K562 (cell line): ENCODE results near the gene PITPNC1. TPM values are rescaled to one million over a fixed set of nuclear protein-coding genes. Genes with fewer than 3 reads are reported as not detected.

ENCODE experiments used
- microRNA counts: library from miRNA; unstranded; fragments of <30 nt; microRNA quantifications from one replicate; lab custom pipeline; 2016
- microRNA-seq: library from miRNA; unstranded; fragments of <30 nt; microRNA quantifications from one replicate; pipeline ENCODE4, GENCODE V29; 2018; ENCODE audit warnings: borderline microRNAs expressed
- polyA plus RNA-seq, 8 experiments: library from polyadenylated mRNA; depleted of rRNA in 4 of 8; stranded (reverse) in 5 of 8; unstranded in 3 of 8; fragments of >200 nt; fragmentation: Nextera tagmentation in 2 of 8; fragmentation: Illumina TruSeq in 1 of 8; extraction: Ambion mirVana in 2 of 8; extraction: Trizol in 1 of 8; gene quantifications; 2 replicates each; pipeline versions ENCODE4 v1.2.1 to v1.2.3, GENCODE V29; 2011 to 2014; ENCODE audit warnings: inconsistent platforms in 1 of 8, missing spikeins in 1 of 8
- small RNA-seq: library from RNA; depleted of rRNA; stranded (forward); fragments of <200 nt; gene quantifications from one replicate; pipeline ENCODE3, GENCODE V24; 2014
- total RNA-seq, 7 experiments: library from RNA; depleted of rRNA in 6 of 7; stranded (reverse); fragments of >200 nt in 6 of 7; fragmentation: Illumina TruSeq in 2 of 7; extraction: Trizol in 2 of 7; gene quantifications; 2 replicates each; pipeline versions ENCODE4 v1.2.1 to v1.2.3, GENCODE V29; 2011 to 2021; ENCODE audit warnings: low replicate concordance in 1 of 7

The PITPNC1 gene
- total and polyA plus RNA-seq, 9 of the 15 experiments (the other 6 are each of a cell fraction or from before 2014, with no cell fraction given) = 0.11 to 1.1 (median 0.65) TPM

MicroRNAs within 50 kb of the gene (microRNA counts, 767-probe panel; counts per million panel counts)
- microRNA hsa-miR-548aa (lab: Ali Mortazavi, UCI) (3,890 counts per million, percentile 80 among the panel's probes with 10 or more counts), microRNA hsa-miR-548d-3p (lab: Ali Mortazavi, UCI) (3,033 counts per million, percentile 69 among the panel's probes with 10 or more counts), microRNA hsa-miR-548d-5p (lab: Ali Mortazavi, UCI) (2,073 counts per million, percentile 54 among the panel's probes with 10 or more counts)

Small RNA genes lying within 50 kb of the gene (microRNA-seq; reads per million reads assigned to microRNA genes)
- gene MIR548AA2 = not detected
- gene MIR548D2 = not detected

Small RNA genes lying within 50 kb of the gene (small RNA-seq; reads per million reads assigned to genes)
- gene MIR548AA2 (not detected), gene MIR548D2 (not detected), gene RF00019 (not detected), gene RN7SL756P (not detected), gene SNORA38B (1.4 reads per million, percentile 72 among the genes with 10 or more reads in this experiment)

Other genes with a start within 250 kb of the PITPNC1 start
- 12.9 and 18.6 TPM in 2 replicates for gene HELZ, start 132.1 kb upstream of the PITPNC1 start, total RNA-seq (2014; rRNA removed)
- 34.2 and 39.6 TPM in 2 replicates for gene HELZ, start 132.1 kb upstream of the PITPNC1 start, total RNA-seq (2014; rRNA removed; fragmentation: Illumina TruSeq; extraction: Trizol)
- gene HELZ, start 132.1 kb upstream of the PITPNC1 start, total RNA-seq (2015; rRNA removed; fragmentation: Illumina TruSeq; extraction: Trizol) = 24.0 and 25.1 TPM in 2 replicates
- 39.8 TPM in 2 replicates for gene HELZ, start 132.1 kb upstream of the PITPNC1 start, total RNA-seq (2021)
- gene HELZ, start 132.1 kb upstream of the PITPNC1 start, polyA plus RNA-seq (2011; rRNA removed) = 23.7 and 25.4 TPM in 2 replicates
- 13.4 and 17.3 TPM in 2 replicates for gene HELZ, start 132.1 kb upstream of the PITPNC1 start, polyA plus RNA-seq (2014; fragmentation: Illumina TruSeq; extraction: Trizol)
- gene HELZ, start 132.1 kb upstream of the PITPNC1 start, polyA plus RNA-seq (2014; fragmentation: Nextera tagmentation; extraction: Ambion mirVana) = 10 to 100 TPM in 1 of 2 experiments, 1 to 10 TPM in 1; 5.2 to 11.3 TPM
- 7.7 and 8.9 TPM in 2 replicates for gene HELZ, start 132.1 kb upstream of the PITPNC1 start, polyA plus RNA-seq (2014; rRNA removed)
- gene PSMD12, start 10.7 kb upstream of the PITPNC1 start, total RNA-seq (2014; rRNA removed) = 36.6 and 46.1 TPM in 2 replicates
- gene PSMD12, start 10.7 kb upstream of the PITPNC1 start, total RNA-seq (2014; rRNA removed; fragmentation: Illumina TruSeq; extraction: Trizol) = 60.9 and 84.1 TPM in 2 replicates
- 47.3 and 54.8 TPM in 2 replicates for gene PSMD12, start 10.7 kb upstream of the PITPNC1 start, total RNA-seq (2015; rRNA removed; fragmentation: Illumina TruSeq; extraction: Trizol)
- 90.0 and 103 TPM in 2 replicates for gene PSMD12, start 10.7 kb upstream of the PITPNC1 start, total RNA-seq (2021)
- gene PSMD12, start 10.7 kb upstream of the PITPNC1 start, polyA plus RNA-seq (2011; rRNA removed) = 55.0 and 87.9 TPM in 2 replicates
- 136 and 150 TPM in 2 replicates for gene PSMD12, start 10.7 kb upstream of the PITPNC1 start, polyA plus RNA-seq (2014; fragmentation: Illumina TruSeq; extraction: Trizol)
- 10 to 100 TPM; 39.5 to 65.5 TPM for gene PSMD12, start 10.7 kb upstream of the PITPNC1 start, polyA plus RNA-seq (2014; fragmentation: Nextera tagmentation; extraction: Ambion mirVana)
- 86.9 and 108 TPM in 2 replicates for gene PSMD12, start 10.7 kb upstream of the PITPNC1 start, polyA plus RNA-seq (2014; rRNA removed)